Measurements from ENCODE around the gene NPLOC4.

Gene NPLOC4

DNA sequence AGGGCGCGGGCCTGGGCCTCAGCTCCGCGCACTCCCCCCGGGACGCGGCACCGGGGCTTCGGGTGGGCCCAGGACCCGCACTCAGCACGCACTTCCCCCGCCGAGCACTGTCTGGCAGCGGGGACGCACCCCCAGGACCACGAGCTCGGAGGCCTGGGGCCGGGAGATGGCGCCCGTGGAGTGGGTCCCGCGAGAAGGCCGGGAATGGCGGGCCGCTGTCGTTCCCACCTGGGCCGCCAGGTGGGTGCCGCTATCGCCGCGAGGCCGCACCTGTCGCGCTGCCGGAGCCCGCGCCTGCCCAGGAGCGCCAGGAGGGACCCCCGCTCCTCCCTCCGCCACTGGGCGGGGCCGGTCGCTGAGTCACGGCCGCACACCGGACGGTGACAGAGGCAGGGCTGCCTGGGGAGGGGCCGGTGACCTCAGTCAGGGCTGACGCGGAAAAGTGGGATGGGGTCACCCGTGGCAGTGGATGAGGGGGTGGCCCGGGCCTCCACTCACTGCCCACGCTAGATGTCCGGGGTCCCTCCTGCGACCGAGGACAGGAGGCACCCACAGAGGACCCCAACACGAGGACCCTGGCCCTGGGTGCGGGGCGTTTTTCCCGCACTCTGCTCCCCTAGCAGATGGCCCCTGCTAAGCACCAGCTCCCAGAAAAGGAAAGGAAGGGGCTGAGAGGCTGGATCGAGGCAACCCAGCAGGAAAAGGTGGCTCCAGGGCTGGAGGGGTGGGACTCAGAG lies 117.5 kb downstream of the NPLOC4 start:
- no peaks in the 10 kb centered on the region for H3K36me3 ChIP-seq (ENCODE audit: insufficient read depth, low read length)
- no peaks in the 10 kb centered on the region for H3K27me3 ChIP-seq (ENCODE audit: insufficient read depth, low read length)
- H3K4me1 ChIP-seq (ENCODE audit: insufficient read depth, low read length) = peaks cover 33% of the 10 kb centered on the region
- no peaks in the 10 kb centered on the region for H3K9me3 ChIP-seq (ENCODE audit: low read length)
- no peak overlapping the region for H2AFZ ChIP-seq (ENCODE audit: low read depth, low read length)
- no peak overlapping the region for H3K4me3 ChIP-seq (ENCODE audit: low read length)

DNA sequence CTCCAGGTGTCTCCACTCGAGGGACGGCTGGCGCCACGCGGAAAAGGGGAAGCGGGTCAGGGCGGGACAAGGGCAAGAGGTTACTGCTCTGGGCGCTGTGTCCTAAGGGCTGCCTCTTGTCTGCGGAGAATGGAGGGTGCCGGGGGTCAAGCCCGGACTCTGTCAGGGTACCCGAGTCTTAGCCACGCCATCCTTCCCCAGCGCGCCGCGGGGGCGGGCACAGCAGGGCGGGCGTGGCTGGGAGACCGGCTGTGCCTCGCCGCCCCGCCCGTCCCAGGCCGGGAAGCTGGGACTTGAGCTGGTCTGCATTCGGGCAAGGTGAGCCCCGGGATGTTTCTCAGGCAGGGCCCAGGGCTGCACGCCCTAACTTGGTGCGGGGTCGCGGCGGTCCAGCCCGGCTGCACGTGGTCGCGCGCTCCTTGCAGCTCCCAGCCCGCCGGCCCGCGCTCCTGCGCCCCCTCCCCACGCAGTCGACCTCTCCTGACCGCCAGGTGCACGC lies 118.1 kb downstream of the NPLOC4 start:
- H3K4me3 ChIP-seq (ENCODE audit: low read length) = no peak overlapping the region
- H3K27me3 ChIP-seq (ENCODE audit: insufficient read depth, low read length) = no peaks in the 10 kb centered on the region
- H3K9me3 ChIP-seq (ENCODE audit: low read length) = no peaks in the 10 kb centered on the region
- H2AFZ ChIP-seq (ENCODE audit: low read depth, low read length) = no peak overlapping the region
- H3K36me3 ChIP-seq (ENCODE audit: insufficient read depth, low read length) = no peaks in the 10 kb centered on the region
- peaks cover 29% of the 10 kb centered on the region for H3K4me1 ChIP-seq (ENCODE audit: insufficient read depth, low read length)

DNA sequence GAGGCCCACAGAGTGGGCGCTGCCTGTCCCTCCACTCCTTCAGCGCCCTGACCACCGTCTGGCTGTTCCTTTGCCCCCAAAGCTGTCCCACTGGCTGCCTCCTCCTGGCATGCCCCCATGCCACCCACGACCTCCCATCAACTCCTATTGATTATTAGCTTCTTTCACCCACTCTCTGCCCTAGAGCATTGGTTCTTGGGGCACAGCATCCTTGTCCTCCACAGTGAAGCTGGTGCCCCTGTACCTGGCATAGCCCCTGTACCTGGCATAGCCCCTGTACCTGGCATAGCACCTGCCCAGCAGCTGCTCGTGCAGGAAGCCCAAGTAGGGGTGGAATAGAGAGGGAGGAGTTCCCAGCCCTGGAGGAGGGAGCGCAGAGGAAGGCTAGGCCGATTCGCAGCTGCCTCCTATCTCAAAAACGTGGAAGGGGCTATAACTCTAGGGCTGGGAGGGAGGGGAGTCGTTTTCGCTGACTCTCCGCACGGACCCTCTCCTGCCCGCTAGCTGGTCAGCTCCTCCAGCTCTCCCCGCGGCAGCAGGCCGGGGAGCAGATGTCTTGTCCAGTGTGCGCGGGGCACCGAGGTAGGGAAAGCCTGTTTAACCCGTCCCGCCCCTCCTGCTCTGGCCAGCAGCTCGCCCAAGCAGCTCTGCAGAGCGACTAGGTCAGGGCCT lies 118.7 kb downstream of the NPLOC4 start:
- no peak overlapping the region for H3K4me3 ChIP-seq (ENCODE audit: low read length)
- no peaks in the 10 kb centered on the region for H3K9me3 ChIP-seq (ENCODE audit: low read length)
- no peak overlapping the region for H2AFZ ChIP-seq (ENCODE audit: low read depth, low read length)
- H3K36me3 ChIP-seq (ENCODE audit: insufficient read depth, low read length) = no peaks in the 10 kb centered on the region
- no peaks in the 10 kb centered on the region for H3K27me3 ChIP-seq (ENCODE audit: insufficient read depth, low read length)
- peaks cover 23% of the 10 kb centered on the region for H3K4me1 ChIP-seq (ENCODE audit: insufficient read depth, low read length)

DNA sequence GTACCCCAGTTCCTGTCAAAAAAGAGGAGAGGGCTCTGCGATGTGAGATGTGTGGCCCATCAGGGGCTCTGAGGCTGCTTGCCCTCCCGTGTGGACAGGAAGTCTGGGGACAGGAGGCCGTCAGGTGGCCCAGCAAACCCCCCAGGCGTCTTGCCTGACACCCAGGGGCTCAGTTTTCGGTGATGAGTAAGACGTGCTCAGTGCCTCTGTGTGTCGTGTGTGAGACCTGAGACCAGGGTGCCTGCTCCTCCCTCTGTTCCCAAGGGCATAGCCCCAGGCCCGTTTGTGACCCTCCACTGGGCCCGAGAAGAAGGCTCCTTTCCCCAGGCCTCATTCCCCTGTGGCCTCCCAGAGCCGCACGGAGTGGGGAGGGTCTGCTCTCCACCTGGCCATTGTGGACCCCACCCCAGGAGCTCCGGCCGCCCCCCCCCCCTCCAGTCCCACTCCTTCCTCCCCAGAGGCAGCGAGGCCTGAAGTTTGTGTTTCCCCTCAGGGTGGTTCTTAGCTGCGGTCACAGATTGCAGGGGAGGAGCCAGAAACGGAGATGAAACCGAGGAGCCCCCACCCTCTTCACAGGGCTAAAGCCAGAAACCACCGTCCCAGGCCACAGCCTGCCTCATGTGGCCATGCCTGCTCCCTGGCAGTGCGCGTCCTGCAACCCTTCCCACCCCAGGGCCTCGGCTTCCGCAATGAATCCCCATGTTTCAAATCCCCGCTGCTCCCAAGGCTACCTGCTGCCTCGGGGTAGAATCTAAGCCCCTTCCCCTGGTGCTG lies 119.4 kb downstream of the NPLOC4 start:
- no peaks in the 10 kb centered on the region for H3K36me3 ChIP-seq (ENCODE audit: insufficient read depth, low read length)
- H3K4me1 ChIP-seq (ENCODE audit: insufficient read depth, low read length) = peaks cover 18% of the 10 kb centered on the region
- H3K9me3 ChIP-seq (ENCODE audit: low read length) = no peaks in the 10 kb centered on the region
- no peaks in the 10 kb centered on the region for H3K27me3 ChIP-seq (ENCODE audit: insufficient read depth, low read length)
- no peak overlapping the region for H2AFZ ChIP-seq (ENCODE audit: low read depth, low read length)
- H3K4me3 ChIP-seq (ENCODE audit: low read length) = no peak overlapping the region

DNA sequence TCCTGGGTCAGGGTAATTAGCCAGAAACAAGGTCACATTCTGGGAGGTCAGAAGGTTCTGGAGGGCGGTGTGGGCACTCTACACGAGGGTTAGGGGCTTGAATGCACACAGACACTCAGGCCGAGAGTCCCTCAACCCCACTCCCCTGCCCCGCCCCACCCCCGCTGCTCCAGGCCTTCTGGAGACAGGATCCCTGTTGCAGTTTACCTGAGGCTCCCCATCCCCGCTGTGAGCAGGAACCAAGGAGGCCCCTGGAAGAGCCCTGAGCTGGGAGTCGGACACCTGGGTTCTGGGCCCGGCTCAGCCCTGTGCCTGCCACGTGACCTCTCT lies 119.9 kb downstream of the NPLOC4 start:
- peaks cover under 1% of the 10 kb centered on the region for H3K36me3 ChIP-seq (ENCODE audit: insufficient read depth, low read length)
- peaks cover 18% of the 10 kb centered on the region for H3K4me1 ChIP-seq (ENCODE audit: insufficient read depth, low read length)
- H3K4me3 ChIP-seq (ENCODE audit: low read length) = no peak overlapping the region
- no peaks in the 10 kb centered on the region for H3K9me3 ChIP-seq (ENCODE audit: low read length)
- H2AFZ ChIP-seq (ENCODE audit: low read depth, low read length) = no peak overlapping the region
- no peaks in the 10 kb centered on the region for H3K27me3 ChIP-seq (ENCODE audit: insufficient read depth, low read length)

DNA sequence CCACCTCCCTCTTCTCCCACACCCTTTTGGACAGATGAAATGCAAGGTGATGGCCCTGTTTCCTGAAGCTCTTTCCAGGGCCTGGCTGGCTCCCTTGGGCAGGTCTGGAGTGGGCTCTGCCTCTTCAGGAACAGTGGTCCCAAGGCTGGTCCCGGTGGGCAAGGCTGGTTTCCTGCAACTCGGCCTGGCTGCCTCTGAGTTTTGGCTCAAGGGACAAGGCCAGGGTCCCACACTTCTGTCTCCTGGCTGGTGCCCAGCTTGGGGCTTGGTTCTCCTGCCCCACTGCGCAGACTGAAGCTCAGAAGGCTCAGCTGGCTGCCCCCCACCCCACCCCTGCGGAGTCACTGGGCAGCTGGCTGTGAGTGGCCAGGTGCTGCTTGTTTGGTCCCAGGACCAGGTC lies 120.5 kb downstream of the NPLOC4 start:
- Histone ChIP-seq H3K9me3 (ENCODE audit: low read length) (no peaks in the 10 kb centered on the region), H3K4me3 (ENCODE audit: low read length) (no peak overlapping the region), H2AFZ (ENCODE audit: low read depth, low read length) (no peak overlapping the region), H3K27me3 (ENCODE audit: insufficient read depth, low read length) (no peaks in the 10 kb centered on the region), H3K4me1 (ENCODE audit: insufficient read depth, low read length) (peaks cover 18% of the 10 kb centered on the region), H3K36me3 (ENCODE audit: insufficient read depth, low read length) (peaks cover 6% of the 10 kb centered on the region)

DNA sequence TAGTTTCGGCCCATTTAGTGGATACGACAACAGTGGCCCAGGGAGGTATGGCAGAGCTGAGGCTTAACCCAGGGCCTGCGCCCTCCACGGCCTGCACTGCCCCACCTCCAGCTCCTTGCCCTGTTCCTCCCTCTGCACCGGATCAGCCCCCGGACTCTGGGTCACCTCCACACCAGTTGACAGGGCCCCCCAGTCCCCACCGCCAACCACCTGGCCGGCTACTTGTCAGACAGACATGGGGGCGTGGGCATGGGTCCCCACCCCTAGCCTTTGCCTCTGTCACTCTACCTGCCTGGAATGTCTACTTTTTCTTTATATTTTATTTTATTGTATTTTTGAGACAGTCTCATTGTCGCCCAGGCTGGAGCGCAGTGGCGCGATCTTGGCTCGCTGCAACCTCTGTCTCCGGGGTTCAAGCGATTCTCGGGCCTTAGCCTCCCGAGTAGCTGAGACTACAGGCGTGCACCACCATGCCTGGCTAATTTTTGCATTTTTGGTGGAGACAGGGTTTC lies 121.3 kb downstream of the NPLOC4 start:
- no peak overlapping the region for H2AFZ ChIP-seq (ENCODE audit: low read depth, low read length)
- peak overlapping the region; percentile 83 for H3K4me3 ChIP-seq (ENCODE audit: low read length)
- no peaks in the 10 kb centered on the region for H3K9me3 ChIP-seq (ENCODE audit: low read length)
- no peaks in the 10 kb centered on the region for H3K27me3 ChIP-seq (ENCODE audit: insufficient read depth, low read length)
- peaks cover 18% of the 10 kb centered on the region for H3K4me1 ChIP-seq (ENCODE audit: insufficient read depth, low read length)
- peaks cover 15% of the 10 kb centered on the region for H3K36me3 ChIP-seq (ENCODE audit: insufficient read depth, low read length)

DNA sequence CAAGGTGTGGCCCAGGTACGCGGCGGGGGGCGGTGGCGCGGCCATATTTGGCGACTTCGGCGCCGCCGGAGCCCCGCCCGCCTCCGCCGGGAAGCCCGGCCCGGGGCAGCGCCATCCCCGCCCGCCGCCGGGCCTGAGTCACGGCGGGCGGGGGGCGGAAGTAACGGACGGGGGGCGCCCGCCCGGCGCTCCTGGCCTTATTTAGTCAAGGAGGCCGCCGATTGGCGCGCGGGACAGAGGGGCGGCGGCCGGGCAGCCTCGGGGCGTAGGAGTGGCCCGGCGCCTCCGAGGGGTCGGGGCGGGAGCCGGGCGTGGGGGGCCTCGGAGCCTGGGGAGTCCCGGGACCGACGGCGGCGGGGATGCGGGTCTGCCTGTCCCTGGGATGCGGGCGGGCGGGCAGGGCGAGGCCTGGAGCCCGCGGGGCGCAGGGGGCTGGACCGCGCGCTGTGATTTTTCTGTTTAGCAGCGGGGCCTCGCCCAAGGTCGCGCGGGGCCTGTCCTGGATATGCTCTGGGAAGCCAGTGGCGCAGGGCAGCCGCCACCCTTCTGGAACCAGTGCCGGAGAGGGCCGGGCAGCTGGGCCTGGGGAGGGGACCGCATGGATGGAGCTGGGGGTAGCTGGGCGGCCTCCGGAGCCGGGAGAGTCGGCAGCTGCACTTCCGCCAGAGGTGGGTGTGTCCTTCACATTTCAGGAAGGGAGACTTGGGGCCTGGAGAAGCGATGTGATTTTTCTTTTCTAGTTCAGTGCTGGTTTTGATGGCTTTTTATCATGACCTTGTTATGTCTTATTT lies 122.0 kb downstream of the NPLOC4 start:
- peaks cover 21% of the 10 kb centered on the region for H3K36me3 ChIP-seq (ENCODE audit: insufficient read depth, low read length)
- H3K9me3 ChIP-seq (ENCODE audit: low read length) = no peaks in the 10 kb centered on the region
- no peaks in the 10 kb centered on the region for H3K27me3 ChIP-seq (ENCODE audit: insufficient read depth, low read length)
- no peak overlapping the region for H2AFZ ChIP-seq (ENCODE audit: low read depth, low read length)
- peaks cover 18% of the 10 kb centered on the region for H3K4me1 ChIP-seq (ENCODE audit: insufficient read depth, low read length)
- H3K4me3 ChIP-seq (ENCODE audit: low read length) = peak overlapping the region; percentile 83

DNA sequence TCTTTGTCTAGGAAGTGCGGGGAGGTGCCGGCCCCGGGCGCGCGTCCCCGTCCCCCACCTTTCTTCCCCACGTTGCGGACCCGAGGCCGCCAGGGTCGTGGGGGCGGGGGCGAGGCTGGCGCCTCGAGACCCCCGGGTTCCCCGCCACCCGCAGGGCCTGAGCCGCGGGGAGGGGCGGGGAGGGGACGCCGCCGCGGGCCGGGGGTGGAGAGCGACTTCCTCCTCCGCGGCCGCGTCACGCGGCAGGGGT lies 122.5 kb downstream of the NPLOC4 start:
- peaks cover 22% of the 10 kb centered on the region for H3K4me1 ChIP-seq (ENCODE audit: insufficient read depth, low read length)

DNA sequence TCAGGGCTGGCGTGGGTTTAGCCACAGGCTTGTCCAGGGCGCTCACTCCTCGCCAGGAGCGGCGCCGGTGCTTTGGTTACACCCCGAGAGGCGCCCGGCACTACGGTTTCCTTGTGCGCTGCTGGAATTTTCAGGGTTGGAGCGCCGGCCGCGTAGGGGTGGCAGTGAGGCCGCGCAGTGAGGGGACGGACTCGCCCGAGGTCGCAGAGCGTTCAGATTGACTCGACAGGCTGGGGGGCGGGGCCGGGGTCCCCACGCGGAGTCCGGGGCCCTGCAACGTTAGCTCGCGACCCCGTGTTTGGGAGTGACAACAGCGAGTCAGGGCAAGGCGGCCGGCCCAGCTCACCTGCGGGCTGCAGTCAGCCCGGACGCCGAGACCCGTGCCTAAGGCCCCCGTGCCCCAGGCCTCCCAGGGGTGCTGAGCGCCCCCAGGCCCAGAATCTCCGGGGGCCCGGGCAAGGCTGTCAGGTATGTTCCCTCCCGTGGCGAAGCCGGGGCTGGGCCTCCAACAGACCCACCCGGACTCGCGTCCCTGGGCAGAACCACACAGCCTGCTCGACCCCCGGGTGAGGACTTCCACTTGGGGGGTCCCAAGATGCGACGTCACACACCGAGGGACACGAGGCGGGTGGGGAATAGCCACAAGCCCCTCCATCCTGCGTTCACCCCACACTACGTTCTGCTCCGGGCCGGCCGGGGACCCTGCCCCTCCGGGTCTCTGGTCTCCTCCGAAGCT lies 123.0 kb downstream of the NPLOC4 start:
- peaks cover 31% of the 10 kb centered on the region for H3K36me3 ChIP-seq (ENCODE audit: insufficient read depth, low read length)
- H3K27me3 ChIP-seq (ENCODE audit: insufficient read depth, low read length) = no peaks in the 10 kb centered on the region
- H3K9me3 ChIP-seq (ENCODE audit: low read length) = no peaks in the 10 kb centered on the region
- H2AFZ ChIP-seq (ENCODE audit: low read depth, low read length) = no peak overlapping the region
- H3K4me1 ChIP-seq (ENCODE audit: insufficient read depth, low read length) = peaks cover 27% of the 10 kb centered on the region
- H3K4me3 ChIP-seq (ENCODE audit: low read length) = peak overlapping the region; percentile 83

More for the DNA sequence above, 122.5 kb downstream of the NPLOC4 start:
- no peaks in the 10 kb centered on the region for H3K27me3 ChIP-seq (ENCODE audit: insufficient read depth, low read length)
- H3K36me3 ChIP-seq (ENCODE audit: insufficient read depth, low read length) = peaks cover 27% of the 10 kb centered on the region
- no peak overlapping the region for H2AFZ ChIP-seq (ENCODE audit: low read depth, low read length)
- no peaks in the 10 kb centered on the region for H3K9me3 ChIP-seq (ENCODE audit: low read length)
- H3K4me3 ChIP-seq (ENCODE audit: low read length) = peak overlapping the region; percentile 83

DNA sequence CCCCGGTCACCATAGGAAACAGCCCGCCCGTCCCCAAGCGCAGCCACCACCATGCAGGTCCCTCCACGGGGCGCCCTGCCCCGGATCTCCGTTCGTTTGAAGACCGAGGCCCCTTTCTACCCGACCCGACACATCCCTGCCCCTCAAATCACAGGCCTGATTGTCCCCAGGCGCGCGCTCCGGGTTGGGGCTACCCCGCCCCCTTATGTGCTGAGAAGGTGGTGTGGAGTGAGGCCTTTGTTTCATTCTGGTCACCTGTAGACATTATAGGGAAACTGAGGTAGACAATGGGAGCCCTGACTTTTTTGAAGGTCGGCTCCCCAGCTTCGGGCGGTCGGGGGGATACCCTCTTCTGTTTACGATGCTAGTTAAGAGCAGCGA lies 123.5 kb downstream of the NPLOC4 start:
- no peak overlapping the region for H2AFZ ChIP-seq (ENCODE audit: low read depth, low read length)
- peaks cover 36% of the 10 kb centered on the region for H3K36me3 ChIP-seq (ENCODE audit: insufficient read depth, low read length)
- no peaks in the 10 kb centered on the region for H3K9me3 ChIP-seq (ENCODE audit: low read length)
- peaks cover 24% of the 10 kb centered on the region for H3K4me1 ChIP-seq (ENCODE audit: insufficient read depth, low read length)
- H3K27me3 ChIP-seq (ENCODE audit: insufficient read depth, low read length) = no peaks in the 10 kb centered on the region
- peak overlapping the region; percentile 83 for H3K4me3 ChIP-seq (ENCODE audit: low read length)

Measured in neuron (in vitro differentiated cells).